Measurements from ENCODE around the gene MSTN.
A peak's percentile ranks its signal among the peaks of the same experiment; 100 is the strongest.

MSTN gene

GRCh38 chr2:190093793-190094192, 31.3 kb upstream of the MSTN start:
- DNase-seq (ENCODE audit: low read depth, low spot score): no peak
- ChIA-PET CTCF (interaction anchor here (0.7 to 1.7 kb wide), 4 partner anchors 12 to 183 kb away, joined by 3 to 5 read pairs (median 4); no protein-coding TSS in a partner anchor), POLR2A (interaction anchor here (0.7 kb wide), 1 partner anchor 467 kb away, joined by 3 read pairs; no protein-coding TSS in a partner anchor)
- TF ChIP-seq CTCF (IDR thresholded peaks at IDR 0.05; ENCODE audit: insufficient read depth, low read length, missing control alignments): no peak
- no peak overlapping the region for H3K4me3 ChIP-seq (ENCODE audit: low read depth, low read length)

GRCh38 chr2:190090148-190090547, 27.6 kb upstream of the MSTN start:
- no peak overlapping the region for H3K4me3 ChIP-seq (ENCODE audit: low read depth, low read length)
- TF ChIP-seq CTCF (IDR thresholded peaks at IDR 0.05; ENCODE audit: insufficient read depth, low read length, missing control alignments): no peak
- DNase-seq (ENCODE audit: low read depth, low spot score): no peak
- ChIA-PET CTCF (interaction anchor here (0.7 to 3.1 kb wide), 8 partner anchors 10 to 422 kb away, joined by 3 to 17 read pairs (median 4); no protein-coding TSS in a partner anchor), POLR2A (no interaction called here)

GRCh38 chr2:190088917-190089316, 26.4 kb upstream of the MSTN start:
- CTCF ChIA-PET: interaction anchor here (0.6 to 3.6 kb wide), 56 partner anchors 9 to 858 kb away, joined by 3 to 48 read pairs (median 4); a partner anchor contains a TSS
- no peak overlapping the region for H3K4me3 ChIP-seq (ENCODE audit: low read depth, low read length)
- peak; percentile 5 for DNase-seq (ENCODE audit: low read depth, low spot score)
- POLR2A ChIA-PET: no interaction called here
- peak; percentile 48 for TF ChIP-seq CTCF (IDR thresholded peaks at IDR 0.05; ENCODE audit: insufficient read depth, low read length, missing control alignments)

GRCh38 chr2:190084704-190085103, 22.2 kb upstream of the MSTN start:
- H3K4me3 ChIP-seq (ENCODE audit: low read depth, low read length): no peak overlapping the region
- ChIA-PET POLR2A (no interaction called here), CTCF (interaction anchor here (1.0 kb wide), 1 partner anchor 235 kb away, joined by 3 read pairs; the partner anchor contains the start of gene HIBCH)
- TF ChIP-seq CTCF (IDR thresholded peaks at IDR 0.05; ENCODE audit: insufficient read depth, low read length, missing control alignments): no peak
- DNase-seq (ENCODE audit: low read depth, low spot score): no peak

- POLR2A ChIA-PET: no interaction called here
Measured at GRCh38 chr2:190082118-190082517, 19.6 kb upstream of the MSTN start.

More at GRCh38 chr2:190082118-190082517, 19.6 kb upstream of the MSTN start:
- H3K4me3 ChIP-seq (ENCODE audit: low read depth, low read length): no peak overlapping the region
- DNase-seq (ENCODE audit: low read depth, low spot score): no peak
- TF ChIP-seq CTCF (IDR thresholded peaks at IDR 0.05; ENCODE audit: insufficient read depth, low read length, missing control alignments): no peak
- CTCF ChIA-PET: interaction anchor here (1.1 to 3.5 kb wide), 5 partner anchors 11 to 429 kb away, joined by 3 to 22 read pairs (median 3); no protein-coding TSS in a partner anchor

Measured in AG04449 (cell line).